Skeletal muscle satellite cell (primary cell): ENCODE measurements around the gene CLMN.
"Not testable (repeated sequence)": the region's sequence is repeated elsewhere in the genome, so short reads cannot be mapped to it uniquely, and the experiment has no call there.

ENCODE experiments used
- H3K27me3 ChIP-seq: 2 replicates; pipeline ENCODE4 v1.7.0; 2013; ENCODE audit warnings: low read length; ENCODE audit not compliant: control insufficient read depth, insufficient read depth
- H3K36me3 ChIP-seq: 2 replicates; pipeline ENCODE4 v1.7.0; 2013; ENCODE audit warnings: mild to moderate bottlenecking, control low read depth, low read length; ENCODE audit not compliant: insufficient read depth
- H3K4me1 ChIP-seq: 2 replicates; pipeline ENCODE4 v1.7.0; 2013; ENCODE audit warnings: low read length; ENCODE audit not compliant: control insufficient read depth, insufficient read depth
- H3K4me2 ChIP-seq: 2 replicates; pipeline ENCODE4 v1.7.0; 2013; ENCODE audit warnings: mild to moderate bottlenecking, low read length
- H3K4me3 ChIP-seq: 2 replicates; pipeline ENCODE4 v1.7.0; 2013; ENCODE audit warnings: low read length
- H3K9ac ChIP-seq: 2 replicates; pipeline ENCODE4 v1.7.0; 2013; ENCODE audit warnings: mild to moderate bottlenecking, low read depth, low read length, moderate library complexity
- H3K9me3 ChIP-seq: replicated peaks from 2 replicates; pipeline ENCODE4 v1.7.0; 2013; ENCODE audit warnings: mild to moderate bottlenecking, control low read depth, low read length

Gene CLMN

DNA sequence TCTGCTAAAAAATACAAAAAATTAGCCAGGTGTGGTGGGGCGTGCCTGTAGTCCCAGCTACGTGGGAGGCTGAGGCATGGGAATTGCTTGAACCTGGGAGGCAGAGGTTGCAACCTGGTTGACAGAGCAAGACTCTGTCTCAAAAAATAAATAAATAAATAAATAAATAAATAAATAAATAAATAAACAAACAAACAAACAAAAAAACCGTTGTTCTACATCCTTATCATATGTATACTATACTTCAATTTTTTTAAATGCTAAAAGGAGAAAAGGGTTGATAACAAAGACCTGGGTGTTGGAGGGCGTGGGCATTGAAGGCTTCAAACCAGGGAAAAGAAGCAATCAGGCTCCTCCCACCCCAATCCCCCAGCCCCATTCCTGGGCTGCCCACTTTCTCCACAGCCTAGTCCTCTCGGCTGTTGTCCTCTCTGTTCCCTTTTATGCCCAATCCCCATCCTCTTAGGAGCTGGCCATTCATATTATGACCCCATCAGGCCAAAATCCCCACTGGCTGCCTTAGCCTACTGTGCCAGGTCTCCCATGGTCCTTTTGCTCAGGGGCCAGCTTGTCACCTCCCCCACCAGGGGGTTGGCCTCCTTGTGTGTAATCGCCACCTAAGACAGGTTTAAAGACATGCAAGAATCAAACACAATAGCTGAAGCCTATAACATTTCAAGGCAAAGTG is 30.2 kb downstream of the CLMN start:
- no peak overlapping the region for H3K4me2 ChIP-seq
- H3K9me3 ChIP-seq = no peaks in the 10 kb centered on the region
- H3K9ac ChIP-seq = no peak overlapping the region
- no peaks in the 10 kb centered on the region for H3K36me3 ChIP-seq
- H3K4me1 ChIP-seq = peaks cover 7% of the 10 kb centered on the region
- H3K27me3 ChIP-seq = peaks cover 15% of the 10 kb centered on the region
- no peak overlapping the region for H3K4me3 ChIP-seq

DNA sequence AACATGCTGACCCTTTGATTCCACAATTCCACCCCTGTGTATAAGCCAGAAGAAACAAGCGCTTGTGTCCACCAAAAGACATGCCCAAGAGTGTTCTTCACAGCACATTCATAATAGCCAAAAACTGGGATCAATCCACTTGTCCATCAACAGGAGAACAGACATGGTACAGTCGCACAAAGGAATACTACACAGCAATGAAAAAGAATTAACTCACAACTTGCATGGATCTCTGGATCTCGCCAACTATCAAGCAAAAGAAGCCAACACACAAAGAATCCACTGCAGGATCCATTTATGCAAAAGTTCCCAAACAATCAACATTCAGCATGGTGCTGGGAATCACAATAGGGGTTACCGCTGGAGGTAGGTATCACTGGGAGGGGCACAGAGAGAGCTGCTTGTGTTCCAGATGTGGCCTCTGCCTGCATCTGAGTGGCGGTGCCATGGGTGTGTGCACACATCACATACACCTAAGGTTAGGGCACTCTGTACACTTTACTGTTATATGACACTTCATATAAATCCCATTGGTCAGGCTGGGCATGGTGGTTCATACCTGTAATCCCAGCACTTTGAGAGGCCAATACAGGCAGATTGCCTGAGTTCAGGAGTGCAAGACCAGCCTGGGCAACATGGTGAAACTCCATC is 30.9 kb downstream of the CLMN start:
- Histone ChIP-seq H3K9me3 (no peaks in the 10 kb centered on the region), H3K36me3 (no peaks in the 10 kb centered on the region), H3K4me1 (peaks cover 7% of the 10 kb centered on the region), H3K4me2 (no peak overlapping the region), H3K9ac (no peak overlapping the region), H3K27me3 (peaks cover 15% of the 10 kb centered on the region), H3K4me3 (no peak overlapping the region)

DNA sequence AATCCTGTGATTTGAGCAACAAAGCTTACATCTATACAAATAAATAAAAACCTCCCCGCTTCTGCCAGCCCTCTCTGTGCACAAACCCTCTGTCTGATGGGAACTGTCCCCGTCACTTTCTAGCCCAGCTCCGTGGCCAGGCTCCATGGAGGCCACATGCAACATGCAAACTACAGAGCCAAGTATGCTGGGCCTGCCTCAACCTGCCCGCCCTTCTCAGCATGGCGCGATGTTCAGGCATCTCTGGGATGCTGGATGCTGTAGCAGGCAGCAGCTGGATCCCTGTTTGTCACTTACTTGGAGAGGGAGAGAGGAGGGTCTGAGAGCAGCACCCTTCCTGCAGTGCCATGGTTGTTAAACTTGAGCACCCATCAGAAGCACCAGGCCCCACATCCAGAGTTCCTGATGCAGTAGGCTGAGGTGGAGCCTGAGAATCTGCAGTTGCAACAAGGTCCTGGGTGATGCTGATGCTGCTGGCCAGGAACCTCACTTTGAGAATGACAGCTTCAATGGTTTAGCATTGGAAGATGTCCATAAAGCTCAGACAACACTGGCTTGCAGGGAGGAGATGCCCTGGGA is 32.4 kb downstream of the CLMN start:
- peaks cover 15% of the 10 kb centered on the region for H3K27me3 ChIP-seq
- no peaks in the 10 kb centered on the region for H3K9me3 ChIP-seq
- H3K4me1 ChIP-seq = peaks cover 7% of the 10 kb centered on the region
- H3K4me2 ChIP-seq = no peak overlapping the region
- H3K4me3 ChIP-seq = no peak overlapping the region
- H3K36me3 ChIP-seq = no peaks in the 10 kb centered on the region
- no peak overlapping the region for H3K9ac ChIP-seq

DNA sequence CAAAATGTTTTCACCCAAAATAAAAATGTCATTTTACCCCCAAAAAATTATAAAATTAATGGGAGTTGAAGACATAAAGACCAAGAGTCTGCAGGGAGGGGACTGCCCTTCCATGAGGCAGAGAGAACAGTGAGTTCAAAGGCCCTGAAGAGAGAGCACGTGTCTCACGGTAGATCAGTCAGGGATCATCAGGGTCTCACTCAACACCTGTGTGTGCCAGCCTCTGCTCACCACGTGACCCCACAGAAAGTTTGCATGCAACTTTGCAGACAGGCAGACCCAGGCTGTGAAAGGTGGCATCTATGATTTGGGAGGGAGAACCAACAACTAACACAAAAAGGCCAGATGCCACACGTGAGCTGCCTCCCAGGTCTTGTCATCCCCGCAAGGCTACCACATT is 33.1 kb downstream of the CLMN start:
- H3K27me3 ChIP-seq = peaks cover 15% of the 10 kb centered on the region
- no peak overlapping the region for H3K4me3 ChIP-seq
- no peaks in the 10 kb centered on the region for H3K9me3 ChIP-seq

DNA sequence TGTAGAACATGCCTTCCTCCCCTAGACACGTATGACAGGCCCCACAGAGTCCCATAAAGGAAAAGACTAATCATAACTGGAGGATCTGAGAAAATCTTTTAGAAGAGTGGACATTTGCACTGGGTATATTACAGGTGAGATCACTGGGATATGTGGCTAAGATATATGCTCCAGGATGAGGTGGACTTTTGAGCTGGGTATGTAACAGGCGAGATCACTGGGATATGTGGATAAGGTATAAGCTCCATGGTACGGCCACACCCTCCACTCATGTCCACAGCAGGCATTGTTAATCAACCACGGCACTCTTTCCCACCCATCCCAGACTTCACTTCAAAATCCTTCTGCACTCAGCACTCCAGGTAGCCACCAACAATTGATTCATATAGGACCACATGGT is 34.1 kb downstream of the CLMN start:
- Histone ChIP-seq H3K4me2 (no peak overlapping the region), H3K9ac (no peak overlapping the region), H3K4me3 (no peak overlapping the region), H3K4me1 (no peaks in the 10 kb centered on the region), H3K27me3 (peaks cover 10% of the 10 kb centered on the region), H3K36me3 (no peaks in the 10 kb centered on the region), H3K9me3 (no peaks in the 10 kb centered on the region)

More for the DNA sequence above, 33.1 kb downstream of the CLMN start:
- Histone ChIP-seq H3K4me1 (peaks cover 3% of the 10 kb centered on the region), H3K9ac (no peak overlapping the region), H3K4me2 (no peak overlapping the region), H3K36me3 (no peaks in the 10 kb centered on the region)

DNA sequence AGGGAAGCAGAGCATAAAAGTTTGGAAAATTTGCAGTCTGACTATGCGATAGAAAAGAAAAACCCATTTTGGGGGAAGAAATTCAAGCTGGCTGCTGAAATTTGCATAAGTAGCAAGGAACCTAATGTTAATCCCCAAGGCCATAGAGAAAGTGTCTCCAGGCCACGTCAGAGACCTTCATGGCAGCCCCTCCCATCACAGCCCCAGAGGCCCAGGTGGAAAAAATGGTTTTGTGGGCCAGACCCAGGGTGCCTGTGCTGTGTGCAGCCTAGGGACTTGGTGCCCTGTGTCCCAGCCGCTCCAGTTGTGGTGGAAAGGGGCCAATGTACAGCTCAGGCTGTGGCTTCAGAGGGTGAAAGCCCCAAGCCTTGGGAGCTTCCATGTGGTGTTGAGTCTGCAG is 35.9 kb downstream of the CLMN start:
- not testable (repeated sequence) for H3K4me2 ChIP-seq, H3K9ac ChIP-seq, H3K27me3 ChIP-seq, H3K36me3 ChIP-seq, H3K9me3 ChIP-seq, H3K4me3 ChIP-seq, H3K4me1 ChIP-seq

DNA sequence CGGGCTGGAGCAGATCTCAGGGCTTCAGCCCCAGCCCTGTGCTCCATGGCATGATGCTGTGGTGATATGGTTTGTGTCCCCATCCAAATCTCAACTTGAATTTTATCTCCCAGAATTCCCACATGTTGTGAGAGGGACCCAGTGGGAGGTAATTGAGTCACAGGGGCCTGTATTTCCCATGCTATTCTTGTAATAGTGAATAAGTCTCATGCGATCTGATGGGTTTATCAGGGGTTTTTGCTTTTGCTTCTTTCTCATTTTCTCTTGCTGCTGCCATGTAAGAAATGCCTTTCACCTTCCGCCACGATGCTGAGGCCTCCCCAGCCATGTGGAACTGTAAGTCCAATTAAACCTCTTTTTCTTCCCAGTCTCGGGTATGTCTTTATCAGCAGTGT is 36.7 kb downstream of the CLMN start:
- H3K4me2 ChIP-seq, H3K27me3 ChIP-seq, H3K9me3 ChIP-seq, H3K36me3 ChIP-seq, H3K4me1 ChIP-seq, H3K4me3 ChIP-seq, H3K9ac ChIP-seq: not testable (repeated sequence)

DNA sequence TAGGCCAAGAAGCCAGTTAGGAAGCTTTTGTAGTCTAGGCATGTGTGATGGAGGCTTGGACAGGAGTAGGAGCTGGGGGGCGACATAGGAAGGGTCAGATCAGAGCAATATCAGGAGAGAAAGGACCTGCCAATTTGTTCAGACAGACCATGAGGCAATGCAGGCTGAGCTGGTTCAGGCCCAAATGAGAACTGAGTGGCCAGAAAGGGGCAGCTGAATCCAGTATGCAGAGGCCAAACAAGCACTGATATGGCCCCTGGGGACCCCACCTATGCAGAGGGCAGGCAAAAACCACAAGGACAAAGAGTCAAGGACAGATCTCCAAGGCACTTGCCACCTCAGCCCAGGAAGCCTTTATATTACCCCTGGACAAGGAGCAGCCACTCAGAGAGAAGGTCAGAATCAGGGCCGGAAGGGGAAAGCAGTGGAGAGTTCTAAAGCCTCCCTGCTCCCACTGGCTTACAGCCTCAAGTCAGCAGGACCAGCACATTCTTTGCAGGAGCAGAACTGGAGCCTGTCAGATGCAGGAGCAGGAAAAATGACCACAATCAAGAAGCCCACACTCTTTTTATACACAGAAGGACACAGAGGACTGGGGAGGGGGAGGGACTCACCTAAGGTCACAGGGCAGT is 37.2 kb downstream of the CLMN start:
- no peaks in the 10 kb centered on the region for H3K36me3 ChIP-seq
- peaks cover 7% of the 10 kb centered on the region for H3K27me3 ChIP-seq
- no peak overlapping the region for H3K4me3 ChIP-seq
- H3K9ac ChIP-seq = no peak overlapping the region
- H3K4me1 ChIP-seq = no peaks in the 10 kb centered on the region
- no peaks in the 10 kb centered on the region for H3K9me3 ChIP-seq
- H3K4me2 ChIP-seq = no peak overlapping the region

DNA sequence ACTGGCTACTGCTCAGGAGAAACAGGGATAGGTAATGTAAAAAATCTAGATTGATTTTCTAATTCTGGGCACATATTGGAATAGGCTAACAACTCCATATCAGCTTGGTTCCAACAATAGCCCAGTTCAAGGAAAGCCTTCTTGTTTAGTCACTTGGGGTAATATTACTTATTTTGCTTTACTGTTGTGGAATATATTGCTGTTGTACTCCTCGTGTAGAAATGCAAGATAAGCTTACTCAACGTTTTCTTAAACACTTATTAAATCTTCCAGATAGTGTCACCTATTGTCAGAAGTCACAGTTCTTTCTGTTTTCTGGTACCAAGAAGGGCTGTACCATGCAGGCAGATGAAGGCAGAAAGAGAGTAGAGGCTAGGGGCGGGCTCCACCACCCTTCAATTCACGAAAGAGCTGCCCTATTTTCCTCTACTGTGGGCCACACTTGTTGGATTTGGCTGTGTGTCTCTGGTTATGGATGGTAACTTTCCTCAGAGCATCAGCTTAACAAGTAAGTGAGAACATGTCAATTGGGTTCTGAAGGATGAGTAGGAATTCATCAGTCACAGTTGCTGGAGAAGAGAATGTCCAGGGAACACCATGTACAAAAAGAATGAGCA is 38.0 kb downstream of the CLMN start:
- Histone ChIP-seq H3K4me1 (no peaks in the 10 kb centered on the region), H3K9ac (no peak overlapping the region), H3K4me2 (no peak overlapping the region), H3K27me3 (no peaks in the 10 kb centered on the region), H3K36me3 (no peaks in the 10 kb centered on the region), H3K4me3 (no peak overlapping the region), H3K9me3 (no peaks in the 10 kb centered on the region)

DNA sequence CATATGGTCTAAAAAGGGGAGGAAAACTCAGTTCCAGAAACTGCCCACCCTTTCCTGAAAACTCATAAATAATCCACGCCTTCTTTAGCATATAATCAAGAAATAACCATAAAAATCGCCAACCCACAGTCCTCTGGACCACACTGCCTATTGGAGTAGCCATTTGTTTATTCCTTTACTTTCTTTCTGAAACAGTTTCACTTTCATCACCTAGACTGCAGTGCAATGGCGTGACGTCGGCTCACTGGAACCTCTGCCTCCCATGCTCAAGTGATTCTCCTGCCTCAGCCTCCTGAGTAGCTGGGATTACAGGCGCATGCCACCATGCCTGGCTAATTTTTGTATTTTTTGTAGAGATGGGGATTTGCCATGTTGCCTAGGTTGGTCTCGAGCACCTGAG is 44.2 kb downstream of the CLMN start:
- no peak overlapping the region for H3K4me2 ChIP-seq
- no peak overlapping the region for H3K4me3 ChIP-seq
- no peaks in the 10 kb centered on the region for H3K4me1 ChIP-seq
- H3K9ac ChIP-seq = no peak overlapping the region
- no peaks in the 10 kb centered on the region for H3K36me3 ChIP-seq
- H3K9me3 ChIP-seq = no peaks in the 10 kb centered on the region
- no peaks in the 10 kb centered on the region for H3K27me3 ChIP-seq

DNA sequence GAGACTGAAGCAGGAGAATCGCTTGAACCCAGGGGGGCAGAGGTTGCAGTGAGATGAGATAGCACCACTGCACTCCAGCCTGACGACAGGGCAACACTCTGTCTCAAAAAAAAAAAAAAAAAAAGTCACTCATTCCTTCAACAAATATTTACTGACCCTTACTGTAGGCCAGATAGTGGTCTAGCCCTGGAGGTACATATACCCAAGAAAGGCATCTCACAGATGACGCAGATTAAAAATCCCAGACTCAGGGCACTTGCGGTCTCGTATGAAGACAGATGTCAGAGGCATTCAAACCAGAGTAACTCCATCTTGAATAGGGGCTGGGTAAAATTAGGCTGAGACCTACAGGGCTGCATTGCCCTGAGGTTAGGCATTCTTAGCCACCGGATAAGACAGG is 44.8 kb downstream of the CLMN start:
- Histone ChIP-seq H3K9ac (no peak overlapping the region), H3K36me3 (no peaks in the 10 kb centered on the region), H3K4me2 (no peak overlapping the region), H3K4me1 (no peaks in the 10 kb centered on the region), H3K9me3 (no peaks in the 10 kb centered on the region), H3K27me3 (no peaks in the 10 kb centered on the region), H3K4me3 (no peak overlapping the region)
